ENCODE results near the gene THSD7A.

DNA sequence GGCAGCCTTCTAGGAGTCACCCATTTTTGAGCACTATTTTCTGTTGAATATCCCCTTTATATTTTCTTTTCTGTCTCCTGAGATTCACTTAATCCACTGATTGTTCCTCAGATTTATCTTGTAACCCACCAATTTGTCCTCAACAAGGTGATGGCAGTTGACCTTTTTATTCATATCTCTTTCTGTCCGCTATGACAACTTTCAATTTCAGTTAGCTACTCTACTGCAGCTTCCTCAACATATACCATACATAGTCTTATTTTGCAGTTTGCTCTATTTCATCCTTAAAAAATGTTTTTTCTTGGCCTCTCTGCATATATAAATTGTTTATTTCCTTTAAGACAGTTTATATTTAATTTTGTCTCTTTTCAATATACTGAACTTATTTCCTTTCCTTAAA lies 101.3 kb downstream of the THSD7A start:
- TF ChIP-seq CTCF (conservative IDR thresholded peaks at IDR 0.05) (no peak), EZH2 (IDR thresholded peaks at IDR 0.05; ENCODE audit: low read depth) (no peak)
